ENCODE results near the gene CYP2U1.

DNA sequence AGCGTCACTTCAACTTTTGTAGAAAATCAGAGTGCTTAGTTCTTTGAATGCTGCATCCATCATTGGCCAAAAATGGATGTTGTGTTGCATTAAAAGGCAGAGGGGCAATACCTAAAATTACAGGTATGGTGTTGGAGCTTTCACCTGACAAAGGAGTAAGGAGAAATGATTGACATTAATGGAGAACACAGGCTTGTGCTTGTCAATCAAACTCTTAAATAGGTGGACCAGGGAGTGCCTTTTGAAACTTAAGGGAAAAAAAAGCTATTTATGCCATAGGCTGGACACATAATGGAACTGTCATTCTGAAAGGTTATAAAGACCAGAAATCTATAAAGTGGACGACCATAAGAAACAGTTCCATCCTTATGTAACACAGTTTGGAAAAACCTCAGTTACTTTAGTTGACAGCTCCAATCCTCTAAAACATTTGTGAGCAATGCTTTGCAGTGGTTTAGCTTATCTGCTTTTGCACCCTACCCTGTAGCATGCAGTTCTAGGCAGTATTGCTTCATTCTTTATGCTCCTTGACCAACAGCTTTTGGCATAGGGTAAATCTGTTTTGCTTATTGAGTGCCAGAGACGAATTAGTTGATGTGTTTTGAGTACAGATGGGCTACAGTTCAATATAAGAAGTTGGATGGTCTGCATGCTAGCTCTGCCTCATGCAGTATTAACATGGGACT is 60.7 kb downstream of the CYP2U1 start:
- TF ChIP-seq, protein P1, sequence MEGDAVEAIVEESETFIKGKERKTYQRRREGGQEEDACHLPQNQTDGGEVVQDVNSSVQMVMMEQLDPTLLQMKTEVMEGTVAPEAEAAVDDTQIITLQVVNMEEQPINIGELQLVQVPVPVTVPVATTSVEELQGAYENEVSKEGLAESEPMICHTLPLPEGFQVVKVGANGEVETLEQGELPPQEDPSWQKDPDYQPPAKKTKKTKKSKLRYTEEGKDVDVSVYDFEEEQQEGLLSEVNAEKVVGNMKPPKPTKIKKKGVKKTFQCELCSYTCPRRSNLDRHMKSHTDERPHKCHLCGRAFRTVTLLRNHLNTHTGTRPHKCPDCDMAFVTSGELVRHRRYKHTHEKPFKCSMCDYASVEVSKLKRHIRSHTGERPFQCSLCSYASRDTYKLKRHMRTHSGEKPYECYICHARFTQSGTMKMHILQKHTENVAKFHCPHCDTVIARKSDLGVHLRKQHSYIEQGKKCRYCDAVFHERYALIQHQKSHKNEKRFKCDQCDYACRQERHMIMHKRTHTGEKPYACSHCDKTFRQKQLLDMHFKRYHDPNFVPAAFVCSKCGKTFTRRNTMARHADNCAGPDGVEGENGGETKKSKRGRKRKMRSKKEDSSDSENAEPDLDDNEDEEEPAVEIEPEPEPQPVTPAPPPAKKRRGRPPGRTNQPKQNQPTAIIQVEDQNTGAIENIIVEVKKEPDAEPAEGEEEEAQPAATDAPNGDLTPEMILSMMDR (IDR thresholded peaks at IDR 0.05): no peak
- TF ChIP-seq POLR2A (IDR thresholded peaks at IDR 0.05) (no peak), POLR2AphosphoS5 (IDR thresholded peaks at IDR 0.05) (no peak)
